GM21529 (cell line): ENCODE results near the gene MYH4.

Experiments used
- ATAC-seq: cut with Tn5 transposase; IDR thresholded peaks from one replicate; pipeline ENCODE4 v1.9.1; 2021; ENCODE audit not compliant: unreplicated experiment

Gene MYH4

GRCh38 chr17:10469459-10469858 lies at the start of gene MYH4:
TSS of gene MYH4 (minus strand) at chr17:10469559. CDS start at chr17:10466745, 2,814 bp downstream.
- no peak for ATAC-seq

DNA sequence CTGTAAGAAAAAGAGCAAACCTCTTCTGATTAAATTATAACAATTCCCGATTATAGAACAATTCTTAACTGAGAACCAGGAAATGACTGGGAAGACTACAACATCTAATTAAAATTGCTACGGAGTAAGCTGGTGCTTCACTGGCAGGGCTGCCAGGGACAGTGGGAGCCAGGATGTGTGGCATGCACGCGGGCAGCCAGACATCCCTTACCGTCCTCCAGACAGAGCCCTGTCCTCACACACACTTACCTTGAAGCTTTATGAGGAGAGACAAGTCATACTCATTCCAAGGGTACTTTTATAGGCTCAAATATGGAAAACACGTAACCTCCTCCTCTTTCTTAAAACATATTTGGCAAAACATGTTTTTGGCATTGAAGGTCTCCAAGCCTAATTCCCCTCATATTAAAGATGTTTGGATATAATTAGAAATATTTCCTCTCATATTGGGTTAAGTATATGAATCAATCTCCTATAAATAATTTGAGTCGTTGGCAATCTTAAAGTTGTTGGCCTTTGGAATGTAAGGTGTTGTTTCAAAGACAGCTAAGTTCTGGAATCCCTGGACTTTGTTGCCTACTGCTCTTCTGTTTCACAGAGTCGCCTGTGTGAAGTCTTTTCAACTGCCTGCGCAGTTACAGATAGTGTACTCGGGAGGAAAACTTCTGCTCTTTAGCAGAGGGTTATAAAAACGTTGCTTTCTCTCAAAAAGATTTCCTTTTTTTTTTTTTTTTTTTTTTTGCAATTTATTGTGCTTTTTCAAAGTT lies 49.1 kb upstream of the MYH4 start, which contains the start of gene MYH1:
TSS of gene MYH1 (minus strand) at position 272 of the 767 bp plus-strand sequence. CDS start 1,900 bp downstream, outside the sequence.
- ATAC-seq, result no peak

GRCh38 chr17:10516638-10517037 lies 47.3 kb upstream of the MYH4 start:
- no peak for ATAC-seq

DNA sequence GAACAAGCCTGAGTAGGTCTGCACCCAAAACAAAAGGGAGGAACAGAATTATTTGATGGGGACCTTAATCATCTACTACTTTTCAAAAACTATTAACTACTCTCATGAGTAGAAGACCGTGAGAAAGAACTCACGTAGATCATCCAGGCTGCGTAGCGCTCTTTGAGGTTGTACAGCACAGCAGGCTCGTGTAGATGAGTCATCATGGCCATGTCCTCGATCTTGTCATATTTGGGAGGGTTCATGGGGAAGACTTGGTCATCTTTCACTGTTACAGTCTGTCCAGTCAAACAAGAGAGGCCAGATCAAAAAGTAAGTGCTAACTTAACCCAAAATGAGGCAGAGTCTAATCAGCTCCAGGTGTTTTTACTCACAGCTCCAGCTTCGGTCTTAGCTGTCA lies 46.7 kb upstream of the MYH4 start:
- no peak for ATAC-seq

GRCh38 chr17:10513299-10514067 lies 44.1 kb upstream of the MYH4 start:
- ATAC-seq, result no peak

DNA sequence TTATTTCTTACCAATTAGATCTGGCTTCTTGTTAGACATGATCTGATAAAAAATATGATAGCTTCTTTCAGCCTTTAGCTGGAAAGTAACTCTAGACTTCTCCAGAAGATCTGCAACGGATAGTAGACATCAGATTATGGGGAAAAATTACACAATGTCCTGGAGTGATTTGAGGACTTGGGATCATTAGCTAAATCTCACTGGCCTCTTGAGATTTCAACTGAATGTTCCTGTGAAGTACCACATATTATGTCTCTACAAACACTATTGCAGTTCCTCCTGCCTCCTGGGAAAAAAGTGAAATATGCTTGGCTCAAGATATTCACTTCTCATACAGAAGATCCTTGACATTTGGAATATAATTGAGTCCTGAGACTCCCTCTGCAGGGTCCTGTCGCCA lies 43.5 kb upstream of the MYH4 start:
- no peak for ATAC-seq

DNA sequence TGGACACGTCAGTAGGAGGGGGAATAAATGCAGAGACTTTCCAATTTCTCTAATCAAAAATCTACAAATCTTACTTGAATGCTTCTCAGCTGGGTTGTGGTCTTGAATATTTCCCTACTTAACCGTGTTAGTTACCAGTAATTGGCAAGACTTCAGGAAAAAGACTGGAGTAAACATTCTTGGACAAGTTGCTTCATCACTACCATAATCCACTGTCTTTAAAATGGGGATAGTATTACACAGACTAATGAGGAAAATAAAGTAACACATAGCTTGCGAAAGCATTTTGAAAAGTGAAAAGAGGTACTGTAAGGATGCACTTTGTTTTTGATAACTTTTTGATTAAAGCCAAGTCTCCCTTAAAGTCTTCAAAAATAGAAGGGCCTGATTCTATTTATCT lies 30.6 kb upstream of the MYH4 start:
- ATAC-seq, result no peak

DNA sequence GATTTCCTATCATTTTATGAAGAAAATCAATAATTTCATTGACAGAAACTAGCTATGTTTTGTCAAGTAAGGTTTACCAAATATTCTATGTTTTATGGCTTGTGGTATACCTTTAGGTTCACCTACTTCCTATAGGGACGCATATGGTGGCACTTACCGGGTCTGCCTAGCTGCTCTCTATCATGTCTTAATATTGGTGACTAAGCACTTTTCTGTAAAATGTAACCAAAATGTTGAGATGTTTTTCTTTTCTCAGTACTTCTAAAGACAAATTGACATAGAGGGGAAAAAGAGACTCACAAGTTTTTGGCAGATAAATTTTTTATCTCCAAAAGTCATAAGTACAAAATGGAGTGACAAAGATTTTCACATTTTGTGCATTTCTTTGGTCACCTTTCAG lies 22.6 kb upstream of the MYH4 start:
- ATAC-seq, result no peak

DNA sequence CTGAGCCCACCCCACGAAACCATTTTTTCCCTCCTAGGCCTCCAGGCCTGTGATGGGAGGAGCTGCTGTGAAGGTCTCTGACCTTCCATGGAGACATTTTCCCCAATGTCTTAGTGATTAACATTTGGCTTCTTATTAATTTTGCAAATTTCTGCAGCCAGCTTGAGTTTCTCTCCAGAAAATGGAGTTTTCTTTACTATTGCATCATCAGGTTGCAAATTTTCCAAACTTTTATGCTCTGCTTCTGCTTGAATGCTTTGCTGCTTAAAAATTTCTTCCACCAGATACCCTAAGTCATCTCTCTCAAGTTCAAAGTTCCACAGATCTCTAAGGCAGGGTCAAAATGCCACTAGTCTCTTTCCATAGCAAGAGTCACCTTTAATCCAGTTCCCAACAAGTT lies 12.9 kb upstream of the MYH4 start:
- ATAC-seq, result no peak

DNA sequence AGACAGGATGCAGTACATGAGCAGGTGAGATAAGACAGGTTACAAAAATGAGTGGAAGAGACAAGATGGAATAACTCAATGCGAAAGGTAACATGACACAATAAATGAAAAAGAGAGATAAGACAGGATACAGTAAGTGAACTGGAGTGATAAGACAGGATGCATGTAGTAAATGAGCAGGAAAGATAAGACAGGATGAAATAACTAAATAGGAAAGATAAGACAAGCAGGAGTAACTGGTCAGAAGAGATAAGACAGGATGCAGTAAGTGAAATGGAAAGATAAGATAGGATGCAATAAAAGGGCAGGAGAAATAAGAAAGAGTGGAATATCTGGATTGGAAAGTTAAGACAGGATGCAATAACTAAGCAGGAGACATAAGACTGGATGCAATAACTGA lies 8.3 kb upstream of the MYH4 start:
- ATAC-seq, result no peak

DNA sequence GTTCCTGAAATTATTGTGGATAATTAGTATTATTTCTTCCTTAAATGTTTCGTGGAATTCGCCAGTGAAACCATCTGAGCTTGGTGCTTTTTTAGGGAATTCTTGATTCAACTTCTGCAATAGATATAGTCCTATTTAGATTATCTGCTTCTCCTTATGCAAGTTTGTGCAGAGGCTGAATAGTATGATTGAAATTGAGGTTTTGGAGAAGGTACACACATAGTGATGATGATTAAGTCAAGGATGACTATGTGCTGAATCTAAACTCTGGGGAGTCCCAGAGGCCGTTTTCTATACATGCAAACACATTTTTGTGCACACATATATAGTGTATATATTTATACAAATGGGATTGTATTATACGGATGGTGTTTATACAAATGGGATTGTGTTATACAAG lies 5.2 kb upstream of the MYH4 start:
- ATAC-seq, result no peak

DNA sequence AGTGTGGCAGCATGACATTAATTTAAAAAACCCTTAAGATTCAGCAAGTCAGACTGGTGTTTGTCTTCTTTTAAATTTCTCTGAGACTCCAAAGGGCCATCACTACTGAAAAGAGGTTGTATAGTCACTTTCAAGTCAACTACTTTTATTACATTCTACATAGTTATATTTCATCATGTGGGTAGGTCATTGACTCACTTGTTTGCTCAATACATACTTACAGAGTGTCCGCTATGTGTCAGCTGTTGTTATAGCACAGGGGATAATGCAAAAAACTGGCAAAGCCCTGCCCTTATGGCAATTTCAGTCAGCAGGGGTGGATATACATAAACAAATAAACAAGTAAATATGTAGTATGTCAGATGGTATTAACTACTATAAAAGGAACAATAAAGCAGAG lies 2.5 kb upstream of the MYH4 start:
- no peak for ATAC-seq

DNA sequence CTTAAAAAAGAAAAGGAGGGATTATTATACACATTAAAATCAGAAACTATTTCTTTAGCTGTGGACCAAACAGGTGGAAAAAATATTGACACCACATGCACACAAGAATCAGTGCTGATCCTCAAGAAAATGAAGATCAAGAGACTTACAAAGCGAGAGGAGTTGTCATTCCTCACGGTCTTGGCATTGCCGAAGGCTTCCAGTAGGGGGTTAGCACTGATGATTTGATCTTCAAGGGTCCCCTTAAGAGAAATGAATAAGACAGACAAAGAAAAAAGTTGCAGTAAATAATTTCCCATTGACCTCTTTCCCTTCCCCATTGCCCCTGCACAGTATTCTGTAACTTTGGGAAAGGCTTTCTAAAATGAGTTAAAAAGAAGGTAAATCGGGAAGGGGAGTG lies 6.0 kb downstream of the MYH4 start:
- ATAC-seq, result no peak

GRCh38 chr17:10460062-10460461 lies 9.3 kb downstream of the MYH4 start:
- ATAC-seq, result no peak

GRCh38 chr17:10458701-10459100 lies 10.7 kb downstream of the MYH4 start:
- ATAC-seq, result no peak

DNA sequence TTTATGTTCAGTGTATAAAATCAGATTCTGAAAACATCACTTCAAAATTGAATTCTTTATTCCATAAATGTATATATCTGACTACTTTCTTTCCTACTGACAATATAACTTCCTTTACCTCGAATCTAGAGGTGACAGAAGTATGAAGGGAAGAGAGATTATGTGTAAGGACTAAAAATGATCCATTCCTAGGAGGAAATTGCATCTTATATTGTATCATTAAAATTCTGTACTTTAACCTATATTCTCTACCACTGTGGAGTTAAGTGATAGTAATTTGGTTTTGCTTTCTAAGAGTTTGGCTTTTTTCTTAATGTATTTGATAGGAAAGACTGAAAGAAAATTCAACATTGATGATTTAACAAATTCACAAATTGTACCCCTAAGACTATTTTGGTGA lies 11.4 kb downstream of the MYH4 start:
- no peak for ATAC-seq

DNA sequence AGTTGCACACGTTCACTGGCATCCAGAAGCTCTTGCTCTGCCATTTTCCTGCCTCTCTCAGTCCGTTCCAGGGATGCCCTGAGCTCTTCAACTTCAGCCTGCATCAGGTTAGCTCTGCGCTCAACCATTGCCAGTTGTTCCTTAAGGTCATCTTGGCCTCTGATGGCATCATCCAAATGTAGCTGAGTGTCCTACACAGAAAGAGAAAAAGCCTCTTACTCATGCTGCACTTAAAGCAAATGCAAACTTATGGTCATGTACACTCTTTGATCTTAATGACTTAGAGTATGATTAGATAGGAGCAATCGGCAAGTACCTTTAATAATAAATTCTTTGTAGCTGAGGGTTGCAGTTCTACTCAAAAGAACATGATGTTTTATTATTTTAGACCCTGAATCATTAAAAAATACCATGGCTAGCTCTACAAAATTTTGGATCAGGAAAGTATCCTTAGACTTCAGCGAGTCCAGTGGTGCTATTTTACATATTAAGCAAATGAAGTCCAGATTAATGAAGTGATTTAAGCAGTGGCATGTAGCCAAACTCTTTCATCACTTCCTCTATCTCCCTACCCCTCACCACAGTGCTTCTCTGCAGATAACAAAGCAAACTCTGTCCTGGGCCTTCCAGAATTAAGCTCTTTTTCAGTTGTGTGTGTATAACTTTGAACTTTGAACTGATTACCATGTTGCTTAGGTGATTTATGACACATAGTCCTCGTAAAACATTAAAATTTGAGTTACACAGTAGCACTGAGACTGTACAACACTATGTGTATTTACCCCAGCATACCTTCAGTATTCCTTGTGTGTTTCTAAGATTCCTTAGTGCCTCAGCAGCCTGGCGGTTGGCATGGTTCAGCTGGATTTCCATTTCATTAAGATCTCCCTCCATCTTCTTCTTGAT lies 22.1 kb downstream of the MYH4 start:
- no peak for ATAC-seq

DNA sequence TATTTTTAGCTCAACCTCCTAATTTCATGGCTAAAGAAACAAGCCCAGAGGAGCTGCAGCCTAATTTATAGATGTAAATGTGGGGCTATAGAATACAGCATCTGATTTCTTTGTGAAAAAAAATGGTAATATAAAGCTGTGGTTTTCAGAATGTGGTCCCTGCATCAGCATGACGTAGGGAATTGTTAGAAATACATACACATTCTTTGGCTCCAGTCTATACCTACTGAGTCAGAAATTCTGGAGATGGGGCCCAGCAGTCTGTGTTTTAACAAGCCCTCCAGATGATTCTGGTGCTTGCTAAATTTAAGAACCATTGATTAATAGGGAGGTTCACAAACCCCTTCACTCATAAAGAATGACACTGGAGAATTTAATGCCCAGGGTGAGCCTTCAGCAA lies 29.5 kb downstream of the MYH4 start:
- no peak for ATAC-seq

DNA sequence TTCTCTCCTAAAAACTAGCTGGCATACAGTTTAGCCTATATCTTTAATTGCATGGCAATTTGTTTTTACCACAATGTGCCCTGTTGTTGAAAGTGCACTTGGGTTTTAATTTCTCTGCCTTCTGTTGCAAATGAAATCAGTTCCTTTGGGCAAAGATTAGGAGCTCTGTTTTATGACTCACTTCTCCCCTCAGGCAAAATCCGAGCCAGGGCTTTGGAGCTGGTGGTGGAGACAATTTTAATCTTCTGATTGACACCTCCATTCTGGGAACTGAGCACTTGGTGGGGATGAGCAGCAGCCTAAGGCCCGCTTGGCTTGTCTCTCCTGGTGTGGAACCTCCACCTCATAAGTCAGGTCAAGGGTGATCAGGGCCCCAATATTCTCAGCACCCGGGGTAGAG lies 34.3 kb downstream of the MYH4 start:
- ATAC-seq, result no peak

DNA sequence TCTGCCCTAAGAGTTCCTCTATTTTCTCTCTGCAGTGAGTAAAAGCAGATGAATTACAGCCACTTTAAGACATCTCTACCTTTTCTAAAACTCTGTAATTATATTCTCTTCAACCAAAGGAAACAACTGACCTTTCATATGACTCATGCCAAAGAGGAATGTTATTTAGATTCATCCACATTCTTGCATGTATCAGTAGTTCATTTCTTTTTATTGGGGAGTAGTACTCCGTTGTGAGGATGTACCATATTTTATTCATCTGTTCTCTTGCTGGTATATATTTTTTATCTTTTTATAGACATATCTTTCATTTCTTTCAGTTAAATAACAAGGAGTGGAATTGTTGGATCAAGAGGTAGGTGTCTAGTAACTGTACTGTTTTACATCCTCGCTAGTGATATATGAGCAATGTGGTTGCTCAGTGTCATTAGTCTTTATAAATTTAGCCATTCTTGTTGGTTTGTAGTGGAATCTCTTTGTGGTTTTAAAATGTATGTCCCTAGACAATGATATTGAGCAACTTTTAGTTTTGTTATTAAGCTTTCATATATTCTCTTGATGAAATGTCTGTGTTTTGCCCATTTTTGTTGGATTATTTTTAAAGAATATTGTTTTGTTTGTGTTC lies 39.8 kb downstream of the MYH4 start:
- no peak for ATAC-seq

- ATAC-seq, result no peak
Measured at GRCh38 chr17:10428781-10429180, 40.6 kb downstream of the MYH4 start.
